ENCODE data around the gene OR6N1.

Gene OR6N1

DNA sequence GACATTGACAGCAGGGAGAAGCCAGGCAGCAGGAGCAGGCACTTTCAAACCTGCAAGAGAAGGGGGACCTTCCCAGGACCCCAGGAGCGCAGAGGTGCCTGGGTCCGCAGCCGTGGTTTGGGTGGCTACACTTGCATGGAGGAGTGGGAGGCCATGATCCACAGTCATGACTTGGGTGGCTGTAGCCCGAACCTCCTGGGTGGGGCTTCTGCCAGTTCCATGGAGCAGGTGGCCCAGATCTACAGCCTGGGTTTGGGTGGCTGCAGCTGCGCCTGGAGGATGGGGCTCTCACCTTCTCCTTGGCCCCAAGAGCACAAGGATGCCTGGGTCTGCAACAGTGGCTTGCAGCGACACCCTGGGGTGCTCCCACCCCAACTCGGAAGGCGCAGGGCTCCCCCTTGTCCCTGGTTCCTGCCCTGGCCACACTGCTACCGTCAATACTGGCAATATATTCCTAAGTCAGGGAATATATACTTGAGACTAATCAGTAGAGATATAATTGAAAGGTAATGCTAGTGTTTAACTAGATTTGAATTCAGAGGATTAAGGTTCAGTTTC lies 19.8 kb downstream of the OR6N1 start:
- DNase-seq (ENCODE audit: low read depth in 3 of 3, low spot score in 1 of 3), result no peak

- no peak for DNase-seq (ENCODE audit: low read depth in 3 of 3, low spot score in 1 of 3)
Observed at GRCh38 chr1:158735848-158736247, 36.1 kb downstream of the OR6N1 start.

DNA sequence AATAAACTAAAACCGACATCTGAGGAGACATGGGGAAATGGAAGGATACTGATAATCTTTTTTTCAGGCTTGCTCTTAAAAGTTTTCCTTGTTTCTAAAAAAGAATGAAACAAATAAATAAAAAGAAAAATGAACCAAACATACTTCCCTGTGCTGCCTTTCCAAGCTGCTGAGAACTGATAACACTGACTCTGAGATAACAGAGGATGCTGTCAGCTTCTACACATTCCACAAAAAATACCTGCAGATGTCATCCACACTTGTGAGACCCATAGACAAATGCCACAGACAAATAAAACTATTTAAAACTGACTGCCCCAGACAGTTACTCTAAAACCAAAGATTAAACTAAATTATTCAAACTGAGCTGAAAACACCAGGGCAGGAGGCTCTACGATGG lies 39.5 kb downstream of the OR6N1 start:
- DNase-seq (ENCODE audit: low read depth in 3 of 3, low spot score in 1 of 3), result no peak

GRCh38 chr1:158731707-158732106 lies 40.3 kb downstream of the OR6N1 start:
- no peak for DNase-seq (ENCODE audit: low read depth in 3 of 3, low spot score in 1 of 3)

DNA sequence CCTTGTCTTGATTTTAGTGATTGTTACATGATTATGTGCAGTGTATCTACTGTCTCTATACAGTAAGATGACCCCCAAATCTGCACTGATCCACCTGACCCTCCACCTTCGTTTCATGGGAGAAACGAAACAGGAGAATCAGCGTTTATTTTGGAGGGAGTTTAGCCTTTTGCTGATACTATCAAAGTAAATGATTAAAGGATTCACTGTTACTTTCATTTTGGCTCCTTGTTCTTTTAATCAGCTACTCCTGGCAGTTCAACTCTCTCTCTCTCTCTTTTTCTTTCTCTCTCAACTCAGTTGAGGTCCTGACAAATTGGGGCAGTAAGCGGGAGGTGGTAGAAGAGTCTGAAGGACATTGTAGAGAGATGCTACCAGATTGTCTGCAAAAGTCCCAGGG lies 41.5 kb downstream of the OR6N1 start:
- DNase-seq (ENCODE audit: low read depth in 3 of 3, low spot score in 1 of 3), result no peak

DNA sequence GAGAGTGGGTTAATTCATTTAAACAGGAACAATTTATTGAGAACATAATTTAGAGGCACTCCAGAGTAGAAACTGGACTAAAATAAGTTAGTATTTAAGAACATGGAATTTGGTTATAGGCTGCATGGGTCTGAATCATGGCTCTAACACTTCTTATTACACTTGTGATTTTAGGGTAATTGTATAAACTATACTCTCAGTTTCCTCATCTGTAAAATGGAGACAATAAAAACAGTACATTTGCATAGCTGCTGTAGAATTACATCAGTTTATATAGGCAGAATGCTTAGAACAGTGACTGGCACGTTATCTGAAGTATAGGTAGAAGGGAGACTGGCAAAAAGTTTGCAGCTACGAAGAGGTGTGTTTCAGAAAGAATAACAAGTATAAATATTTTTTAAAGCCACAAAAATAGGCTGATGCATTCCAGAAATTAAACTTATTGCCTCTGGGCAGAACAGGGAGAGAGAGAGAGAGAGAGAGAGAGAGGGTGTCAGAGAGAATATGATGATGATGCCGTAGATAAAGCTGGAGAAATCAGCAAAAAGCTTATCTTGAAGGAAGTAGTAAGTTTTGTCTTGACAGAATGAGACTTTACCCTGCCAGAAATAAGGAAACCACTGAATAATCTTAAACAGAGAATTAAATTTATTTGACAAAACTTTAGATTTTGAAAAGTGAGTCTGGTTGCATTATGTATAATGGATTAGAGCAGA lies 43.3 kb downstream of the OR6N1 start:
- DNase-seq (ENCODE audit: low read depth in 3 of 3, low spot score in 1 of 3), result no peak

DNA sequence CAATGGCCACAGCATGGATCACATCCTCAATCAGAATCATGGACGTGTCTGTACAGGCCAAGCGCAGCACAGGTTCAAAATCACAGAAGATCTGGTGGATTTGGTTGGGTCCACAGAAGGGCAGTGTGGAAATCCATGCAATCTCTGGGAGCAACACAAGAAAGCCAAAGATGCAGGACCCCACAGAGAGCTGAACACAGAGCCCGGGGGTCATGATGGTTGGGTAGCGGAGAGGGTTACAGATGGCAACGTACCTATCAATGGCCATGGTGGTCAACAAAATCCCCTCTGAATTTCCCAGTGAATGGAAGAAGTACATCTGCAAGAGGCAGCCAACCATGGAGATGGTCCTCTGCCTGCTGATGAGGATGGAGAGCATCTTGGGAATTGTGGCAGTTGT lies 47.6 kb downstream of the OR6N1 start:
- DNase-seq (ENCODE audit: low read depth in 3 of 3, low spot score in 1 of 3), result no peak

GRCh38 chr1:158720620-158721019 lies 51.4 kb downstream of the OR6N1 start, which contains the start of gene OR6K3:
OR6K3 (minus strand) TSS chr1:158720720; CDS start chr1:158718115, 2,605 bp downstream.
- no peak for DNase-seq (ENCODE audit: low read depth in 3 of 3, low spot score in 1 of 3)

GRCh38 chr1:158719664-158720063 lies 52.3 kb downstream of the OR6N1 start:
- DNase-seq (ENCODE audit: low read depth in 3 of 3, low spot score in 1 of 3), result no peak

GRCh38 chr1:158717344-158717743 lies 54.7 kb downstream of the OR6N1 start:
- DNase-seq (ENCODE audit: low read depth in 3 of 3, low spot score in 1 of 3), result no peak

- DNase-seq (ENCODE audit: low read depth in 3 of 3, low spot score in 1 of 3), result no peak
Observed at GRCh38 chr1:158716335-158716734, 55.7 kb downstream of the OR6N1 start.

DNA sequence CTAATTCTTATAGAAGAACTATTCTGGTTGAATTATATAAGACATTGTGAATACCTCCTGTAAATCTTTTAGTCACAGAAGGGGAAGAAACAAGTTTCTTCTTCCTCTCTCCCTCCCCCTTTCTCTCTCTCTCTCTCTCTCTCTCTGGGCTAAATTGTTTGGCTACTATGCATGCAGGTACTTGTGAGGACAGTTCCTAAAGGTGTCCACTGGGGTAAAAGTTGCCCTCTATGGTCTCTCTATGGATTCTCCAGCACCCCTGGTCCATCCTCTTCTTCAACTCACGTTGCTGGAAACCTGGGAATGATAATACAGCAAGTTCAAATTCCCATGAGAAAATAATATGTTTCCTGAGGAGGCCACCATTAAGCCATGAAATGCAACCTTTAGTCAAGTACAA lies 57.2 kb downstream of the OR6N1 start:
- DNase-seq (ENCODE audit: low read depth in 3 of 3, low spot score in 1 of 3), result no peak

Measured in stimulated activated CD4-positive, alpha-beta T cell treated with anti-CD3 and anti-CD28 coated beads, TNF-alpha, amount 100 ng/mL, for 1 hour (primary cell).